A549 (cell line): Measurements from ENCODE around the gene PKP4. TPM values are rescaled to one million over a fixed set of nuclear protein-coding genes. Genes with fewer than 3 reads are reported as not detected.

ENCODE experiments used
- ATAC-seq, 2 experiments: fragments of 200-7000 bp in 1 of 2; fragments of >200 bp in 1 of 2; cut with Nextera tagmentation in 1 of 2; cut with Tn5 transposase in 1 of 2; 3 replicates each; pipeline versions ENCODE4 v1.8.0 to v1.9.1; 2018 to 2020; ENCODE audit warnings: mild to moderate bottlenecking in 1 of 2, moderate library complexity in 1 of 2
- CTCF ChIA-PET: fragments of 300-600 bp; sonication (Branson Sonifier 250); formaldehyde crosslinking; extraction: SDS; loops from one replicate; lab custom pipeline; 2021; ENCODE audit warnings: antibody characterized with exemption, inconsistent platforms; lab: Yijun Ruan, JAX
- POLR2A ChIA-PET: fragments of 350-600 bp; formaldehyde crosslinking; extraction: SDS; loops from one replicate; lab custom pipeline; 2021; ENCODE audit warnings: antibody characterized with exemption, inconsistent platforms; lab: Yijun Ruan, JAX
- DNase-seq, 2 experiments: peaks; one replicate each; pipeline versions ENCODE4 v3.0.0 to v3.0.0-alpha.2; 2011 to 2016; ENCODE audit warnings: low read depth in 1 of 2, low spot score in 1 of 2
- FAIRE-seq: peaks from 2 replicates; lab custom pipeline; 2011; peaks lifted over from hg19 to GRCh38; lab: Jason Lieb, UNC
- H3K27ac ChIP-seq, 2 experiments: fragments of >200 bp; sonication (Bioruptor Twin); formaldehyde crosslinking; 3 replicates each; pipeline ENCODE4 v1.5.1; 2016 to 2017
- H3K4me1 ChIP-seq: fragments of >200 bp; sonication (Bioruptor Twin); formaldehyde crosslinking; 3 replicates; pipeline ENCODE4 v1.6.1; 2016
- H3K4me2 ChIP-seq: fragments of >200 bp; sonication (Bioruptor Twin); formaldehyde crosslinking; 3 replicates; pipeline ENCODE4 v1.6.1; 2016
- H3K4me3 ChIP-seq: fragments of >200 bp; sonication (Bioruptor Twin); formaldehyde crosslinking; 3 replicates; pipeline ENCODE4 v1.5.1; 2016
- H3K9me3 ChIP-seq: fragments of >200 bp; sonication (Bioruptor Twin); formaldehyde crosslinking; 3 replicates; pipeline ENCODE4 v1.6.1; 2016
- CEBPB ChIP-seq, 2 experiments: fragments of >200 bp in 1 of 2; sonication (Bioruptor Twin) in 1 of 2; formaldehyde crosslinking in 1 of 2; IDR thresholded peaks; 2 replicates each; pipeline ENCODE4 v1.6.1; 2012 to 2016
- CHD4 ChIP-seq: fragments of 200-600 bp; sonication (generic); IDR thresholded peaks from 2 replicates; pipeline ENCODE4 v1.6.1; 2016; ENCODE audit warnings: antibody characterized with exemption, mild to moderate bottlenecking, borderline replicate concordance
- ELK1 ChIP-seq: fragments of 150-350 bp; IDR thresholded peaks from 2 replicates; pipeline ENCODE4 v1.6.1; 2014; ENCODE audit warnings: low read depth, mild to moderate bottlenecking, low read length
- EP300 ChIP-seq, 2 experiments: fragments of >200 bp; sonication (Bioruptor Twin); formaldehyde crosslinking; IDR thresholded peaks; 2 replicates in 1 of 2; 3 replicates in 1 of 2; pipeline ENCODE4 v1.6.1; 2016 to 2017
- GATA3 ChIP-seq: IDR thresholded peaks from 2 replicates; pipeline ENCODE4 v1.6.1; 2012; ENCODE audit warnings: borderline replicate concordance
- HES2 ChIP-seq: fragments of >200 bp; sonication (Bioruptor Twin); formaldehyde crosslinking; IDR thresholded peaks from 2 replicates; pipeline ENCODE4 v1.6.1; 2016
- HEYL ChIP-seq: fragments of 250-450 bp; sonication (Bioruptor Pico); IDR thresholded peaks from 2 replicates; pipeline ENCODE4 v1.8.0; 2021; ENCODE audit warnings: mild to moderate bottlenecking, moderate library complexity
- HMGXB4 ChIP-seq: fragments of 250-450 bp; sonication (Bioruptor Pico); IDR thresholded peaks from 2 replicates; pipeline ENCODE4 v1.5.0; 2021; ENCODE audit warnings: mild to moderate bottlenecking, moderate library complexity, borderline replicate concordance
- HOXB5 ChIP-seq: fragments of 250-450 bp; sonication (Bioruptor Pico); IDR thresholded peaks from 2 replicates; pipeline ENCODE4 v1.5.0; 2020; ENCODE audit warnings: mild to moderate bottlenecking, moderate library complexity
- JUN ChIP-seq, 2 experiments: fragments of >200 bp; sonication (Bioruptor Twin); formaldehyde crosslinking; IDR thresholded peaks; 2 replicates in 1 of 2; 3 replicates in 1 of 2; pipeline ENCODE4 v1.6.1; 2016 to 2017
- JUNB ChIP-seq: fragments of >200 bp; sonication (Bioruptor Twin); formaldehyde crosslinking; IDR thresholded peaks from 2 replicates; pipeline ENCODE4 v1.6.1; 2016
- MAFK ChIP-seq: fragments of 450-650 bp; IDR thresholded peaks from 2 replicates; pipeline ENCODE4 v1.6.1; 2014; ENCODE audit not compliant: partially characterized antibody
- MAX ChIP-seq: IDR thresholded peaks from 2 replicates; pipeline ENCODE4 v1.6.1; 2012
- NPAS2 ChIP-seq: fragments of 250-450 bp; sonication (Bioruptor Pico); IDR thresholded peaks from 2 replicates; pipeline ENCODE4 v1.8.0; 2022; ENCODE audit warnings: mild to moderate bottlenecking, moderate library complexity, borderline replicate concordance
- PBX3 ChIP-seq: IDR thresholded peaks from 2 replicates; pipeline ENCODE4 v1.6.1; 2012
- PHF8 ChIP-seq: fragments of 200-600 bp; sonication (generic); IDR thresholded peaks from 2 replicates; pipeline ENCODE4 v1.6.1; 2016; ENCODE audit warnings: low read depth, mild to moderate bottlenecking, antibody characterized with exemption, moderate library complexity, borderline replicate concordance
- POLR2A ChIP-seq: IDR thresholded peaks from 2 replicates; pipeline ENCODE4 v1.6.1; 2012; ENCODE audit warnings: mild to moderate bottlenecking, low read length
- POLR2AphosphoS2 ChIP-seq: conservative IDR thresholded peaks from 2 replicates; pipeline ENCODE4 v1.6.1; 2012; ENCODE audit warnings: low read length, improper control_type of control experiment, inconsistent platforms
- RAD21 ChIP-seq, 2 experiments: fragments of >200 bp in 1 of 2; sonication (Bioruptor Twin) in 1 of 2; formaldehyde crosslinking in 1 of 2; IDR thresholded peaks in 1 of 2; conservative IDR thresholded peaks in 1 of 2; 2 replicates in 1 of 2; 3 replicates in 1 of 2; pipeline ENCODE4 v1.6.1; 2012 to 2018; ENCODE audit warnings: inconsistent platforms in 1 of 2
- RARB ChIP-seq: fragments of 250-450 bp; sonication (Bioruptor Pico); IDR thresholded peaks from 2 replicates; pipeline ENCODE4 v1.8.0; 2021; ENCODE audit warnings: mild to moderate bottlenecking, moderate library complexity
- TFCP2L1 ChIP-seq: fragments of 250-450 bp; sonication (Bioruptor Pico); IDR thresholded peaks from 2 replicates; pipeline ENCODE4 v1.5.0; 2021; ENCODE audit warnings: mild to moderate bottlenecking
- USF2 ChIP-seq: fragments of 450-650 bp; IDR thresholded peaks from 2 replicates; pipeline ENCODE4 v1.6.1; 2014; ENCODE audit warnings: antibody characterized with exemption
- ZSCAN20 ChIP-seq: fragments of 250-450 bp; sonication (Bioruptor Pico); IDR thresholded peaks from 2 replicates; pipeline ENCODE4 v1.8.0; 2022; ENCODE audit warnings: mild to moderate bottlenecking, moderate library complexity
- WGBS: methylation state at CpG from one replicate; pipeline ENCODE4 v1.1.6; 2017; ENCODE audit errors: missing lambda C conversion rate; 5-methylcytosine and 5-hydroxymethylcytosine counted together
- polyA plus RNA-seq, 4 experiments: library from polyadenylated mRNA; depleted of rRNA in 3 of 4; stranded (reverse); fragments of >200 nt; fragmentation: RNase III in 1 of 4; extraction: RNeasy Plus Mini Kit Qiagen cat#74134 plus additional on column Dnase treatment in 1 of 4; gene quantifications; 2 replicates in 3 of 4; 3 replicates in 1 of 4; pipeline ENCODE4 v1.2.3, GENCODE V29; 2011 to 2017

Gene PKP4
- polyA plus RNA-seq, 2 of the 4 experiments (the other 2 are of a cell fraction) = 27.0 to 56.6 TPM

- Histone ChIP-seq H3K4me2 (no peak overlapping the region), H3K4me3 (no peak overlapping the region), H3K27ac (no peak overlapping the region), H3K9me3 (no peaks in the 10 kb centered on the region), H3K4me1 (no peaks in the 10 kb centered on the region)
- ChIA-PET POLR2A (no interaction called here), CTCF (interaction anchor here (1.2 kb wide), 1 partner anchor 9 kb away, joined by 3 read pairs; no protein-coding TSS in a partner anchor)
- no peak for ATAC-seq
- DNase-seq = no peak
- TF ChIP-seq JUN (IDR thresholded peaks at IDR 0.05) = no peak
- TF ChIP-seq PHF8 = no peak
- TF ChIP-seq HEYL = no peak
- no peak for TF ChIP-seq HES2
- no peak for TF ChIP-seq CHD4
- TF ChIP-seq PBX3 = no peak
- no peak for TF ChIP-seq USF2
- TF ChIP-seq POLR2AphosphoS2 = no peak
- no peak for TF ChIP-seq CEBPB (IDR thresholded peaks at IDR 0.05)
- no peak for TF ChIP-seq TFCP2L1
- no peak for TF ChIP-seq RARB (CRISPR knock-in tag)
- no peak for TF ChIP-seq NPAS2 (CRISPR knock-in tag)
- WGBS = 83% methylated on average over 4 of the region's 4 CpGs
- no peak for FAIRE-seq
Measured at GRCh38 chr2:158610059-158610458, 153.3 kb downstream of the PKP4 start.

- Histone ChIP-seq H3K4me1 (peaks cover 17% of the 10 kb centered on the region), H3K4me3 (no peak overlapping the region), H3K9me3 (peaks cover 2% of the 10 kb centered on the region; the same call in 1 of the 3 replicates), H3K4me2 (no peak overlapping the region), H3K27ac (no peak overlapping the region)
- ChIA-PET CTCF (interaction anchor here (1.1 kb wide), 1 partner anchor 138 kb away, joined by 3 read pairs; no protein-coding TSS in a partner anchor), POLR2A (no interaction called here)
- DNase-seq = no peak
- ATAC-seq = no peak
- no peak for FAIRE-seq
- 88% methylated on average over 3 of the region's 3 CpGs for WGBS
- no peak for TF ChIP-seq CHD4
- no peak for TF ChIP-seq POLR2A
- no peak for TF ChIP-seq GATA3
- TF ChIP-seq ELK1 = no peak
- no peak for TF ChIP-seq USF2
- TF ChIP-seq HMGXB4 = no peak
- no peak for TF ChIP-seq RAD21 (conservative IDR thresholded peaks at IDR 0.05 in 1 of 2, IDR thresholded peaks at IDR 0.05 in 1 of 2)
- no peak for TF ChIP-seq MAFK
- no peak for TF ChIP-seq PBX3
- no peak for TF ChIP-seq EP300 (IDR thresholded peaks at IDR 0.05)
- no peak for TF ChIP-seq MAX
- no peak for TF ChIP-seq ZSCAN20 (CRISPR knock-in tag)
- no peak for TF ChIP-seq HOXB5
- no peak for TF ChIP-seq JUNB
- TF ChIP-seq CEBPB (IDR thresholded peaks at IDR 0.05) = no peak
Measured at GRCh38 chr2:158616480-158617000, 159.8 kb downstream of the PKP4 start.
